B cell (primary cell): ENCODE results near the gene EML1. TPM values are rescaled to one million over a fixed set of nuclear protein-coding genes. Genes with fewer than 3 reads are reported as not detected.

ENCODE experiments used
- ATAC-seq: fragments of 200-7000 bp; cut with Tn5 transposase; one replicate; pipeline ENCODE4 v1.10.0; 2021; ENCODE audit warnings: low read depth, mild to moderate bottlenecking, moderate number of reproducible peaks, moderate library complexity
- CTCF ChIA-PET: fragments of 350-600 bp; sonication (Branson Sonifier 250); formaldehyde crosslinking; loops from one replicate; lab custom pipeline; 2021; ENCODE audit warnings: antibody characterized with exemption, inconsistent platforms; lab: Charles Lee
- POLR2A ChIA-PET: fragments of 350-600 bp; sonication (Branson Sonifier 250); formaldehyde crosslinking; loops from one replicate; lab custom pipeline; 2021; ENCODE audit warnings: antibody characterized with exemption; lab: Charles Lee
- DNase-seq: peaks from one replicate; pipeline ENCODE4 v3.0.0; 2013
- H2AFZ ChIP-seq: 2 replicates; pipeline ENCODE4 v1.6.1; 2012; ENCODE audit warnings: mild to moderate bottlenecking, low read depth, low read length; ENCODE audit not compliant: insufficient read depth, poor library complexity, severe bottlenecking
- H3K27ac ChIP-seq, 2 donors: 1 replicate in 1 of 2; 2 replicates in 1 of 2; pipeline ENCODE4 v1.5.1; 2012 to 2013; ENCODE audit warnings: low read length in 2 of 2, mild to moderate bottlenecking in 2 of 2, moderate library complexity in 1 of 2
- H3K27me3 ChIP-seq, 4 experiments: fragments of 200-600 bp in 1 of 4; sonication (generic) in 1 of 4; replicated peaks in 1 of 4; 1 replicate in 2 of 4; 2 replicates in 2 of 4; pipeline versions ENCODE4 v1.6.1 to v1.7.0; 2013 to 2016; ENCODE audit warnings: low read length in 3 of 4, mild to moderate bottlenecking in 2 of 4, mixed read lengths in 1 of 4, moderate library complexity in 1 of 4; ENCODE audit not compliant: insufficient read depth in 4 of 4, control insufficient read depth in 3 of 4; ENCODE audit errors: control extremely low read depth in 1 of 4
- H3K36me3 ChIP-seq, 2 experiments: replicated peaks in 1 of 2; 1 replicate in 1 of 2; 2 replicates in 1 of 2; pipeline versions ENCODE4 v1.6.1 to v1.7.1; 2013; ENCODE audit warnings: low read length in 1 of 2; ENCODE audit not compliant: insufficient read depth in 2 of 2, control insufficient read depth in 1 of 2; ENCODE audit errors: control extremely low read depth in 1 of 2, extremely low read depth in 1 of 2
- H3K4me1 ChIP-seq, 2 donors: fragments of 200-600 bp in 1 of 2; sonication (generic) in 1 of 2; 1 replicate in 1 of 2; 2 replicates in 1 of 2; pipeline versions ENCODE4 v1.5.1 to v1.6.1; 2013 to 2017; ENCODE audit warnings: low read length in 2 of 2; ENCODE audit not compliant: control insufficient read depth in 2 of 2, insufficient read depth in 2 of 2
- H3K4me2 ChIP-seq: replicated peaks from 2 replicates; pipeline ENCODE3; 2012; ENCODE audit warnings: mild to moderate bottlenecking, low read depth, low read length; ENCODE audit not compliant: poor library complexity, severe bottlenecking
- H3K4me3 ChIP-seq, 5 experiments: fragments of 200-600 bp in 1 of 5; sonication (generic) in 1 of 5; 1 replicate in 3 of 5; 2 replicates in 2 of 5; pipeline versions ENCODE4 v1.5.1 to v1.7.0; 2011 to 2016; ENCODE audit warnings: low read length in 4 of 5, mild to moderate bottlenecking in 4 of 5, low read depth in 2 of 5, control low read depth in 1 of 5, moderate library complexity in 1 of 5; ENCODE audit not compliant: insufficient read depth in 1 of 5; ENCODE audit errors: control extremely low read depth in 1 of 5, extremely low read depth in 1 of 5
- H3K79me2 ChIP-seq: fragments of 200-600 bp; sonication (generic); one replicate; pipeline ENCODE4 v1.6.0; 2016; ENCODE audit warnings: low read length; ENCODE audit not compliant: control insufficient read depth, insufficient read depth
- H3K9ac ChIP-seq: fragments of 200-600 bp; sonication (generic); 2 replicates; pipeline ENCODE4 v1.6.1; 2017; ENCODE audit warnings: mild to moderate bottlenecking, low read length, moderate library complexity
- H3K9me3 ChIP-seq, 3 donors: one replicate each; pipeline versions ENCODE4 v1.6.1 to v1.7.1; 2013; ENCODE audit warnings: low read length in 2 of 3; ENCODE audit not compliant: control insufficient read depth in 2 of 3, insufficient read depth in 1 of 3; ENCODE audit errors: control extremely low read depth in 1 of 3
- H4K20me1 ChIP-seq: 2 replicates; pipeline ENCODE4 v1.6.0; 2012; ENCODE audit warnings: mild to moderate bottlenecking, low read length; ENCODE audit not compliant: insufficient read depth, control insufficient read depth, poor library complexity, severe bottlenecking
- H3K27ac Mint-ChIP-seq: one replicate; pipeline ENCODE4 v1.8.0; 2021; ENCODE audit warnings: mixed read lengths
- H3K27me3 Mint-ChIP-seq: one replicate; pipeline ENCODE4 v1.8.0; 2021; ENCODE audit warnings: mixed read lengths
- H3K4me1 Mint-ChIP-seq: one replicate; pipeline ENCODE4 v1.8.0; 2021; ENCODE audit warnings: mixed read lengths
- H3K4me3 Mint-ChIP-seq: one replicate; pipeline ENCODE4 v1.8.0; 2021; ENCODE audit warnings: mixed read lengths
- H3K9me3 Mint-ChIP-seq: one replicate; pipeline ENCODE4 v1.8.0; 2022; ENCODE audit warnings: mixed read lengths; ENCODE audit not compliant: insufficient read depth
- CTCF ChIP-seq: fragments of 200-600 bp; IDR thresholded peaks from one replicate; pipeline ENCODE4 v1.8.0; 2022; ENCODE audit warnings: antibody characterized with exemption, mild to moderate bottlenecking
- EZH2 ChIP-seq: IDR thresholded peaks from 2 replicates; pipeline ENCODE4 v1.6.1; 2012; ENCODE audit warnings: borderline replicate concordance, low read depth, mild to moderate bottlenecking, moderate library complexity, low read length; ENCODE audit not compliant: insufficient read depth, poor library complexity, severe bottlenecking
- WGBS: methylation state at CpG from one replicate; pipeline ENCODE4 v1.1.5; 2013; ENCODE audit warnings: missing lambda C conversion rate; ENCODE audit not compliant: insufficient coverage; 5-methylcytosine and 5-hydroxymethylcytosine counted together
- intact Hi-C: fragments of 100-400 bp; cut with micrococcal nuclease; formaldehyde crosslinking; loops from one replicate; pipeline ENCODE4 v1.10.0; 2022
- polyA plus RNA-seq: library from polyadenylated mRNA; depleted of rRNA; stranded (reverse); fragments of >200 nt; gene quantifications from 2 replicates; pipeline ENCODE4 v1.2.3, GENCODE V29; 2012
- total RNA-seq, 2 donors: library from RNA; stranded (reverse); fragments of 120-200 nt in 1 of 2; gene quantifications; 1 replicate in 1 of 2; 2 replicates in 1 of 2; pipeline versions ENCODE4 v1.2.3 to v1.2.4, GENCODE V29; 2013 to 2022

EML1 gene
- total and polyA plus RNA-seq, 2 donors (not counting 1 experiment from before 2014, with no cell fraction given): not detected

GRCh38 chr14:99891900-99892299 is 98.7 kb downstream of the EML1 start:
- H3K27me3 ChIP-seq: peaks cover 0 to 1% (median 0%) of the 10 kb centered on the region in 4 experiments
- no peaks in the 10 kb centered on the region for H3K79me2 ChIP-seq
- H3K27ac ChIP-seq: no peak overlapping the region
- no peak overlapping the region for H3K9ac ChIP-seq
- no peak overlapping the region for H2AFZ ChIP-seq
- Mint-ChIP-seq H3K27me3 (peaks cover 17% of the 10 kb centered on the region), H3K4me3 (no peak overlapping the region), H3K27ac (no peak overlapping the region), H3K4me1 (no peaks in the 10 kb centered on the region), H3K9me3 (no peaks in the 10 kb centered on the region)
- H3K9me3 ChIP-seq: no peaks in the 10 kb centered on the region
- H3K4me1 ChIP-seq: no peaks in the 10 kb centered on the region
- ChIA-PET POLR2A (no interaction called here), CTCF (interaction anchor here (1.3 kb wide), 1 partner anchor 9 kb away, joined by 3 read pairs; no protein-coding TSS in a partner anchor)
- H4K20me1 ChIP-seq: no peaks in the 10 kb centered on the region
- no peak for DNase-seq
- H3K4me2 ChIP-seq: no peak overlapping the region
- 97% methylated on average over 8 of the region's 10 CpGs for WGBS
- H3K4me3 ChIP-seq: no peak overlapping the region
- TF ChIP-seq CTCF (no peak), EZH2 (no peak)
- no peak for ATAC-seq
- H3K36me3 ChIP-seq: no peaks in the 10 kb centered on the region
- intact Hi-C loops: no loop called here

DNA sequence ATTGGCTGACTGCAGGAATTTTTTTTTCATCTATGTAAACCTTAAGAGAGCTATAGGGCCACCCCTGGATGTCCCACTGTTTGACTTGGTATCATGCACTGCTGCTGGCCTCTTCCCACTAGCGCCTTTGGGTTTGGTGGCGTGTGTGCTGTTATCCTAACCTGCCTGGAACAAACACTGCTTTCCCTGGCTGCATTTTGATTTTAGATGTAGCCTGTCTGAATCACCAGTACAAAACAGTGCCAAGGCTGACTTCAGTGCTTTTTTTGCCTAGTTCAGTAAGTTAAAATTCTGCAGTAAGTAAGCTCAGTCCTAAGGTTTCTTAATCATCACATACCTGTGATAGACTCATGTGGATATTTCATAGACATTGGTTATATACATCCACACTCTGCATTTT is 99.2 kb downstream of the EML1 start:
- Histone ChIP-seq H3K79me2 (no peaks in the 10 kb centered on the region), H3K9ac (no peak overlapping the region), H3K36me3 (no peaks in the 10 kb centered on the region), H2AFZ (no peak overlapping the region), H3K9me3 (no peaks in the 10 kb centered on the region), H3K4me1 (no peaks in the 10 kb centered on the region), H3K4me3 (no peak overlapping the region), H3K4me2 (no peak overlapping the region), H3K27ac (no peak overlapping the region), H4K20me1 (no peaks in the 10 kb centered on the region), H3K27me3 (no peaks in the 10 kb centered on the region)
- POLR2A ChIA-PET: no interaction called here
- Mint-ChIP-seq H3K9me3 (no peaks in the 10 kb centered on the region), H3K27ac (no peak overlapping the region), H3K4me3 (no peak overlapping the region), H3K27me3 (peaks cover 17% of the 10 kb centered on the region), H3K4me1 (no peaks in the 10 kb centered on the region)
- TF ChIP-seq EZH2 (no peak), CTCF (no peak)
- CTCF ChIA-PET: no interaction called here
- intact Hi-C loops: no loop called here
- ATAC-seq: no peak
- 80% methylated on average over 2 of the region's 2 CpGs for WGBS
- no peak for DNase-seq
